Caco-2 (cell line): ENCODE measurements around the gene CHID1. TPM values are rescaled to one million over a fixed set of nuclear protein-coding genes. Genes with fewer than 3 reads are reported as not detected.

Experiments
- BruUV-seq: library from RNA; stranded (reverse); fragments of 400-500 nt; replicated peaks from 2 replicates; lab custom pipeline; 2021; lab: Mats Ljungman, UMichigan
- CTCF ChIA-PET: fragments of 300-600 bp; sonication (Branson Sonifier 250); formaldehyde crosslinking; loops from one replicate; lab custom pipeline; 2022; ENCODE audit warnings: antibody characterized with exemption; lab: Charles Lee
- POLR2A ChIA-PET: fragments of 300-600 bp; sonication (Branson Sonifier 250); formaldehyde crosslinking; loops from one replicate; lab custom pipeline; 2022; ENCODE audit warnings: antibody characterized with exemption; lab: Charles Lee
- DNase-seq, 2 experiments: peaks; one replicate each; pipeline versions ENCODE4 v3.0.0 to v3.0.0-alpha.2; 2020 to 2022
- H3K27me3 ChIP-seq: replicated peaks from 2 replicates; pipeline ENCODE4 v1.6.0; 2011; ENCODE audit warnings: low read length; ENCODE audit not compliant: control insufficient read depth, insufficient read depth
- H3K36me3 ChIP-seq: 2 replicates; pipeline ENCODE4 v1.5.1; 2011; ENCODE audit warnings: low read length; ENCODE audit not compliant: control insufficient read depth, insufficient read depth
- H3K4me1 ChIP-seq: fragments of 250-450 bp; sonication (Bioruptor Pico); 2 replicates; pipeline ENCODE4 v1.5.1; 2020; ENCODE audit warnings: mild to moderate bottlenecking
- H3K4me3 ChIP-seq: 2 replicates; pipeline ENCODE4 v1.5.1; 2011; ENCODE audit warnings: low read depth, mild to moderate bottlenecking, control low read depth, low read length
- H3K9me3 ChIP-seq: fragments of 250-450 bp; sonication (Bioruptor Pico); 2 replicates; pipeline ENCODE4 v1.5.1; 2020; ENCODE audit warnings: mild to moderate bottlenecking, moderate library complexity
- H3K27ac Mint-ChIP-seq: one replicate; pipeline ENCODE4 v1.8.0; 2022; ENCODE audit warnings: mixed read lengths; ENCODE audit not compliant: unreplicated experiment
- H3K27me3 Mint-ChIP-seq: one replicate; pipeline ENCODE4 v1.8.0; 2022; ENCODE audit warnings: mixed read lengths; ENCODE audit not compliant: insufficient read depth, unreplicated experiment
- H3K36me3 Mint-ChIP-seq: one replicate; pipeline ENCODE4 v1.8.0; 2022; ENCODE audit warnings: mild to moderate bottlenecking, mixed read lengths; ENCODE audit not compliant: insufficient read depth, unreplicated experiment
- H3K4me1 Mint-ChIP-seq: one replicate; pipeline ENCODE4 v1.8.0; 2022; ENCODE audit warnings: low read depth, mixed read lengths; ENCODE audit not compliant: unreplicated experiment
- H3K4me3 Mint-ChIP-seq: one replicate; pipeline ENCODE4 v1.8.0; 2022; ENCODE audit warnings: mild to moderate bottlenecking, moderate library complexity, mixed read lengths; ENCODE audit not compliant: unreplicated experiment
- H3K9me3 Mint-ChIP-seq: one replicate; pipeline ENCODE4 v1.8.0; 2022; ENCODE audit warnings: mixed read lengths; ENCODE audit not compliant: unreplicated experiment
- CTCF ChIP-seq, 2 experiments: fragments of 200-600 bp in 1 of 2; IDR thresholded peaks; 1 replicate in 1 of 2; 2 replicates in 1 of 2; pipeline versions ENCODE4 v1.5.1 to v1.8.0; 2011 to 2022; ENCODE audit warnings: antibody characterized with exemption in 1 of 2, control low read depth in 1 of 2, inconsistent platforms in 1 of 2, low read depth in 1 of 2, low read length in 1 of 2, mild to moderate bottlenecking in 1 of 2, moderate library complexity in 1 of 2; ENCODE audit not compliant: insufficient read depth in 1 of 2, severe bottlenecking in 1 of 2, unreplicated experiment in 1 of 2
- intact Hi-C: fragments of 100-400 bp; cut with micrococcal nuclease; formaldehyde crosslinking; loops from one replicate; pipeline ENCODE4 v1.10.0; 2022; ENCODE audit not compliant: unreplicated experiment
- total RNA-seq: library from RNA; stranded (reverse); gene quantifications from 2 replicates; pipeline ENCODE4 v1.2.3, GENCODE V29; 2022

The CHID1 gene
- total RNA-seq, 1 experiment from 2014 or later: 180 TPM

- no peak for DNase-seq
- Histone ChIP-seq H3K9me3 (no peaks in the 10 kb centered on the region), H3K4me1 (no peaks in the 10 kb centered on the region), H3K27me3 (no peaks in the 10 kb centered on the region), H3K4me3 (no peak overlapping the region), H3K36me3 (no peaks in the 10 kb centered on the region; the same call in 1 of the 2 replicates)
- BruUV-seq: no TSS peak
- Mint-ChIP-seq H3K27ac (no peak overlapping the region), H3K4me1 (no peaks in the 10 kb centered on the region), H3K9me3 (no peaks in the 10 kb centered on the region), H3K4me3 (no peak overlapping the region), H3K27me3 (no peaks in the 10 kb centered on the region), H3K36me3 (peaks cover 96% of the 10 kb centered on the region)
- intact Hi-C loops: no loop called here
- CTCF ChIA-PET: no interaction called here
- TF ChIP-seq CTCF (IDR thresholded peaks at IDR 0.05; ENCODE audit: insufficient read depth in 1 of 2, low read depth in 1 of 2, low read length in 1 of 2, severe bottlenecking in 1 of 2, unreplicated experiment in 1 of 2): no peak
- POLR2A ChIA-PET: interaction anchor here (0.8 kb wide), 1 partner anchor 9 kb away, joined by 8 read pairs; no protein-coding TSS in a partner anchor
These were observed 44.9 kb downstream of the CHID1 start for GRCh38 chr11:865462-866430.

- ChIA-PET CTCF (interaction anchor here (0.7 kb wide), 1 partner anchor 620 kb away, joined by 3 read pairs; no protein-coding TSS in a partner anchor), POLR2A (no interaction called here)
- intact Hi-C loops: no loop called here
- no peaks in the 10 kb centered on the region for H3K27me3 Mint-ChIP-seq
- H3K9me3 Mint-ChIP-seq: no peaks in the 10 kb centered on the region
- no peaks in the 10 kb centered on the region for H3K27me3 ChIP-seq
- no peaks in the 10 kb centered on the region for H3K9me3 ChIP-seq
- DNase-seq: no peak
- no peak for TF ChIP-seq CTCF (IDR thresholded peaks at IDR 0.05; ENCODE audit: insufficient read depth in 1 of 2, low read depth in 1 of 2, low read length in 1 of 2, severe bottlenecking in 1 of 2, unreplicated experiment in 1 of 2)
- no TSS peak for BruUV-seq
- H3K4me1 ChIP-seq: no peaks in the 10 kb centered on the region
- H3K4me3 Mint-ChIP-seq: no peak overlapping the region
- H3K4me3 ChIP-seq: no peak overlapping the region
- no peaks in the 10 kb centered on the region for H3K4me1 Mint-ChIP-seq
- H3K36me3 ChIP-seq: no peaks in the 10 kb centered on the region; the same call in 1 of the 2 replicates
- peaks cover 96% of the 10 kb centered on the region for H3K36me3 Mint-ChIP-seq
- no peak overlapping the region for H3K27ac Mint-ChIP-seq
These were observed 45.7 kb downstream of the CHID1 start for GRCh38 chr11:864898-865297.

GRCh38 chr11:863910-864827 lies 46.4 kb downstream of the CHID1 start:
- no peaks in the 10 kb centered on the region for H3K27me3 Mint-ChIP-seq
- no TSS peak for BruUV-seq
- no peak for DNase-seq
- ChIA-PET POLR2A (no interaction called here), CTCF (interaction anchor here (0.7 kb wide), 1 partner anchor 621 kb away, joined by 3 read pairs; no protein-coding TSS in a partner anchor)
- H3K27ac Mint-ChIP-seq: no peak overlapping the region
- no peak overlapping the region for H3K4me3 Mint-ChIP-seq
- intact Hi-C loops: no loop called here
- no peaks in the 10 kb centered on the region for H3K9me3 Mint-ChIP-seq
- peaks cover 95% of the 10 kb centered on the region for H3K36me3 Mint-ChIP-seq
- no peak for TF ChIP-seq CTCF (IDR thresholded peaks at IDR 0.05; ENCODE audit: insufficient read depth in 1 of 2, low read depth in 1 of 2, low read length in 1 of 2, severe bottlenecking in 1 of 2, unreplicated experiment in 1 of 2)
- no peak overlapping the region for H3K4me3 ChIP-seq
- no peaks in the 10 kb centered on the region for H3K9me3 ChIP-seq
- H3K36me3 ChIP-seq: no peaks in the 10 kb centered on the region; the same call in 1 of the 2 replicates
- H3K27me3 ChIP-seq: no peaks in the 10 kb centered on the region
- no peaks in the 10 kb centered on the region for H3K4me1 ChIP-seq
- H3K4me1 Mint-ChIP-seq: no peaks in the 10 kb centered on the region
